ENCODE measurements around the gene PCSK5. TPM values are rescaled to one million over a fixed set of nuclear protein-coding genes. Genes with fewer than 3 reads are reported as not detected.

Gene PCSK5
- total RNA-seq, 1 donor from 2014 or later: 25.5 TPM

DNA sequence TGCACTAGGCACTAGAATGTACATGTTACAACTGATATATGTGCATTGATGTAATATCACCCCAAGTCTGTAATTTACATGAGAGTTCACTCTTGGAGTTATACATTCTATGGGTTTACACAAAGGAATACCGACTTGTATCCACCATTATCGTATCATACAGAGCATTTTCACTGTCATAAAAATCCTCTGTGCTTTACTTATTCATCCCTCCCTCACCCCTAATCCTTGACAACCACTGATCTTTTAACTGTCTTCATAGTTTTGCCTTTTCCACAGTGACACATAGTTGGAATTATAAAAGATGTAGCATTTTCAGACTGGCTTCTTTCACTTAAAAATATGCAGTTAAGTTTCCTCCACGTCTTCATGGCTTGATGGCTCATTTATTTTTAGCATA is 514.9 kb downstream of the PCSK5 start:
- no peak for DNase-seq (ENCODE audit: extremely low read depth, low read depth, low spot score)

DNA sequence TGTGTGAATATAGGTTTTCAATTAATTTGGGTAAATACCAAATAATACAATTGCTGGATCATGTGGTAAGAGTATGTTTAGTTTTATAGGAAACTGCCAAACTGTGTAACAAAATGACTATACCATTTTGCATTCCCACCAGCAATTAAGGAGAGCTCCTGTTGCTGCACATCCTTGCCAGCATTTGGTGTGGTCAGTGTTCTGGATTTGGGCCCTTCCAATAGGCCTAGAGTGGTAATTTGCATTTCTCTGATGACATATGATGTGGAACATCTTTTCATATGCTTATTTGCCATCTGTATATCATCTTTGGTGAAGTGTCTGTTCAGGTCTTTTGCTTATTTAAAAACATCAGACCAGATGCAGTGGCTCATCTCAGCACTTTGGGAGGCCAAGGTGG is 515.4 kb downstream of the PCSK5 start:
- DNase-seq (ENCODE audit: extremely low read depth, low read depth, low spot score): no peak

All from glomerular endothelial cell (primary cell).